ENCODE results near the gene INHA.

Gene INHA, protein sequence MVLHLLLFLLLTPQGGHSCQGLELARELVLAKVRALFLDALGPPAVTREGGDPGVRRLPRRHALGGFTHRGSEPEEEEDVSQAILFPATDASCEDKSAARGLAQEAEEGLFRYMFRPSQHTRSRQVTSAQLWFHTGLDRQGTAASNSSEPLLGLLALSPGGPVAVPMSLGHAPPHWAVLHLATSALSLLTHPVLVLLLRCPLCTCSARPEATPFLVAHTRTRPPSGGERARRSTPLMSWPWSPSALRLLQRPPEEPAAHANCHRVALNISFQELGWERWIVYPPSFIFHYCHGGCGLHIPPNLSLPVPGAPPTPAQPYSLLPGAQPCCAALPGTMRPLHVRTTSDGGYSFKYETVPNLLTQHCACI

DNA sequence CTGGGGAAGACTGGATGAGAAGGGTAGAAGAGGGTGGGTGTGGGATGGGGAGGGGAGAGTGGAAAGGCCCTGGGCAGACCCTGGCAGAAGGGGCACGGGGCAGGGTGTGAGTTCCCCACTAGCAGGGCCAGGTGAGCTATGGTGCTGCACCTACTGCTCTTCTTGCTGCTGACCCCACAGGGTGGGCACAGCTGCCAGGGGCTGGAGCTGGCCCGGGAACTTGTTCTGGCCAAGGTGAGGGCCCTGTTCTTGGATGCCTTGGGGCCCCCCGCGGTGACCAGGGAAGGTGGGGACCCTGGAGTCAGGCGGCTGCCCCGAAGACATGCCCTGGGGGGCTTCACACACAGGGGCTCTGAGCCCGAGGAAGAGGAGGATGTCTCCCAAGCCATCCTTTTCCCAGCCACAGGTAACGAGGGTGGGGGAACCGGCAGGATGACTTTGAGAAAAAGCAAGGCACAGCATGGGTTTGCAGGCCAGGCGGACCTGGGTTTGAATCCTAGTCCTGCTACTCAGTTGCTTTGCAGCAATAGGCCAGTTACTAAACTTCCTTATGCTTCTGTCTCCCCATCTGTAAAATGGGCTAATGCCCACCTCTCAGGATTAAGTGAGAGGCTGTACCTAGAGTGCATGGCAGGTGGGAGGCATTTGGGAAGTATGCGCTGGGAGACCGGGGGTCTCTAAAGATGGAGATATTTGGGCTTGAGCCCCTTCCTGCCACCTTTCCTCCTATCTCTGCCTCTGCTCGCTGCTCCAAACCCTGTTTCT, at the start of gene INHA:
Gene INHA, plus strand, starts transcription at position 74 of the 765 bp plus-strand sequence. Its CDS starts 65 bp downstream, at position 139.
- DNase-seq (ENCODE audit: low read depth, low spot score) = no peak

DNA sequence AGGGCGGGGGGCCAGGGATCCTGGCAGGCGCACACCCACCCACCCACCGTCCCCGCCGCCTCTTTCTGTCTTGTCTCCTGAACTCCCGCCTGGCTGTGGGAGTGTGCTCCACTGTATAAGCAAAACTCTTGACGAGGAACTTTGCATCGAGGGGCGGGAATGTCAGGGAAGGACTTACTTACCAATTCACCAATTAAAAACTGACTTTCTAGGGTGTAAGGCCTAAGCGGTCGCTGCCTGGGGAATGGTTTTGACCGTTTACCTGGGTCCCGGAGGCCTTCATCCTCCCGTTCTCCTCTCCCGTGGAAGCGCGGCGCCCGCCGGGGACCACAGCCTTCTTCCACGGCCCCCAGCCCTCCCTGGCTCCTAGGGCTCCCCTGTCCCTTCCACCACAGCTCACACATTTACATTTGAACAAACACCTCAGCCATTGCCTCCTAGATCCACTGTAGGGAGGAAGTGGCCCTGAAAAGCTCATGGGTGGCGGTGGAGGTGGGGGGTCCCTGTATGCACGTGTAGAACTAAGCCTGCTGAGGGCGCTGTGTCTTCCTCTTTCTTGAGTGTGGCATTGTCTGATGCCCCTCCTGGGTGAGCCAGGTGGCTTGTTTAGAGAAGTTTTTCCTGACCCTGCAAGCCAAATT, 49.0 kb upstream of the INHA start:
- DNase-seq (ENCODE audit: low read depth, low spot score) = no peak

DNA sequence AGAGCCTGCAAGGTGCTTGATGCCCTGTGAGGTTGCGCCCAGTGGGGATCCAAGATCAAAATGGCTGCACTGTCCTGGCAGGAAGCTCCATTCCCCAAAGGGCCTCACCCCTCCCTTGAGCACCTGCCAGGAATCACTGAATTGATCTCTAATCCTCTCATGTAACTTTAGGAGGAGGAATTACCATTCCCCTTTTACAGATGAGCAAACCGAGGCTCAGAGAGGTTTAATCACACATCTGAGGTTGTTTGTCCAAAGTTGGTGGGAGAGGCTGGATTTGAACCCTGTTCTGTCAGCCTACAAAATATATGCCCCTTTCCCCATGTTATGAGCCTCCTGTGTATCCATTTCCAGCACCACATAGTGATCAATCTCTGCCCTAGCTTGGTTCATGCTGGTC, 47.3 kb upstream of the INHA start:
- DNase-seq (ENCODE audit: low read depth, low spot score) = no peak

DNA sequence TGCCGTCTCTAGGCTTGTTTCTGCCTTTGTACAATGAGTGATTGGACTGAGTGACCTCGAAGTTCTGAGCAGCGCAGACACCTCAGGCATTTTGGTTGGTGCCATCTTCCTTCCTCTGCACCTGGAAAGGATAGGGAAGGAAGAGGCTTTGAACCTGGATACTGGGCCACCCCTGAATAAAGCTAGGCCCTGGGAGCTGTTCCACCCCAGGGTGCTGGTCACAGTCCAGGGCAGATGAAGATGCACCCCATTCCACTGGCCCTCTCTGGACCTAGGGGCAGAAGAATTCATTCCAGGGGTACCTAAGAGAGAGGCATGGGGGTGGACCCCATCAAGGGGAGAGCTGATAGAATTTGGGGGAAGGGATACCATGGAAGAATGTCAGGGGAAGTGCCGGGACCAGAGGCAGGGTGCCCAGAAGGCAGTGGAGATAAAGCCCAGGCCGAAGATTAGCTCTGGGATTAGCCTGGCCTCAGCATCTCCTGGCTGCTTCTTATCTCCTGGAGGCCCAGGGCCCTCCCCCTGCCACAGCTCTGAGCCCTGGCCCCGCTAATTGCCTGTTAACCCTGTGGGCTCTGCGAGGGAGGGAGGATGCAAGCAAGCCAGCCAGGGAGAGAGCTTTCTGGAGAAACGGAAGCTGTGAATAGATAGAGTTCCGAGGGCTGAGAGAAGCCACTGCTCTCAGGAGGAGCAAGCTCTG, 46.4 kb upstream of the INHA start:
- DNase-seq (ENCODE audit: low read depth, low spot score) = no peak

DNA sequence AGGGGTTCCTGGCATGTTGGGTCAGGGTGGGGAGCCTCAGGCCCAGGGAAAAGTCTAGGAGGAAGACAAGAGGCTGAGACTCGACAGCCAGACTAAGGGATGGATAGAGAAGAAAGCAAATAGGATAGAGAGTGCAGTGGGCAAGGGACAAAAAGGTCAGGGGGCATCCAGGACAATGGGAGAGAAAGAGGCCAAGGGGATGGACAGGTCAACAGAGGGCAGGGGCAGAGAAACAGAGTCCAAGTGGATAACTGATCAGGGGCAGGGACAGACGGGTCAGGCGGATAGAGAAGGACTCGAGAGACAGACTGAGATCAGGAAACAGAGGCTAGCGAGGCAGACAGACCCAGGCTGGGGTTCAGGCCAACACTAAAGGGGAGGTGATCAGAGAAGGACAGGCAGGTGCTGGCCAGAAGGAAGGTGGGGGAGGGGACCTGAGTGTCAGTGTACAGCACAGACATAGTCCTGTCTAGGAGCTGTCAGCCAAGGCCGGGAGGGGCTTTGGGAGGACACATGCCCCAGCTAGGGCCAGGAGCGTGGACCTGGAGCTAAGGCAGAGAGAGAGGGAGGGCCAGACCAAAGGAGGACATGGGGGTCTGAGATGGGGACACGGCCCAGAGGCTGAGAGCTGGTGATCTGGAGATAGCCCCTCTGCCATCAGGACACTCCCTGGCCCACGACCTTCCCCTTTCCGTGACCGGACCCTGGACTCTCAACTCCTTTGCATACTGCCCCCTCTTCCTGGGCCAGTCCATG, 45.6 kb upstream of the INHA start:
- DNase-seq (ENCODE audit: low read depth, low spot score) = no peak

DNA sequence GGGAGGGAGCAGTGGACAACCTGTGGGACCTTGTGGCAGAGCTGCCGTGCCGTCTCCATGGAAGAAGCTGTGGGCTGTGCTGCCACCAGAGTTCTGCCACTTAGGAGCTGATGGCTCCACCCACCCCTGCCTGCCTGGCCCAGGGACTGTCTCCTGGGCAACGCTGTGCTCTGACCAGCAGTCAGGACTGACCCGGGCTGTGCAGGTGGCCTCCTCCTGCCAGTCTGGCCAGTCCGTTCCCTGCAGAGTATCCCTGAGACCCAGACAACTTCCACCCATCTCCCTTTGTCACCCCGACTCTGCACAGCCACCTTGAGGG, 45.1 kb upstream of the INHA start:
- DNase-seq (ENCODE audit: low read depth, low spot score) = no peak

DNA sequence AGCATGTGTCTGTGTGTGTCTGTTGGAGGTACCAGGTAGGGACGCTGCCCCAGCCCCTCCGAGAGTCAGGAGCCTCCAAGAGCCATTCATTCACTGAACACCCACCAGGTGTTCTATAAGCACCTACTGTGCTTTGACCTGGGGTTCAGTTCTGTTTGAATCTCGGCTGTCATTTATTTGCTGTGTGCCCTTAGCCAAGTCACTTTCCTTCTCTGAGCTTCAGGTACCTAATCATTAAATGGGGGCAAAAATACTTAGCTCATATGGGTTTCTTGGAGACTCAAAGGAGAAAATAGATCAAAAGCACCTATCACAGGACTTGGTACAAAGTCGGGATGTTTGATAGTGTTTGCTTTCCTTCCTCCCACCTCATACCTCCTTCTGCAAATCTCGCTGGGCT, 44.6 kb upstream of the INHA start:
- no peak for DNase-seq (ENCODE audit: low read depth, low spot score)

DNA sequence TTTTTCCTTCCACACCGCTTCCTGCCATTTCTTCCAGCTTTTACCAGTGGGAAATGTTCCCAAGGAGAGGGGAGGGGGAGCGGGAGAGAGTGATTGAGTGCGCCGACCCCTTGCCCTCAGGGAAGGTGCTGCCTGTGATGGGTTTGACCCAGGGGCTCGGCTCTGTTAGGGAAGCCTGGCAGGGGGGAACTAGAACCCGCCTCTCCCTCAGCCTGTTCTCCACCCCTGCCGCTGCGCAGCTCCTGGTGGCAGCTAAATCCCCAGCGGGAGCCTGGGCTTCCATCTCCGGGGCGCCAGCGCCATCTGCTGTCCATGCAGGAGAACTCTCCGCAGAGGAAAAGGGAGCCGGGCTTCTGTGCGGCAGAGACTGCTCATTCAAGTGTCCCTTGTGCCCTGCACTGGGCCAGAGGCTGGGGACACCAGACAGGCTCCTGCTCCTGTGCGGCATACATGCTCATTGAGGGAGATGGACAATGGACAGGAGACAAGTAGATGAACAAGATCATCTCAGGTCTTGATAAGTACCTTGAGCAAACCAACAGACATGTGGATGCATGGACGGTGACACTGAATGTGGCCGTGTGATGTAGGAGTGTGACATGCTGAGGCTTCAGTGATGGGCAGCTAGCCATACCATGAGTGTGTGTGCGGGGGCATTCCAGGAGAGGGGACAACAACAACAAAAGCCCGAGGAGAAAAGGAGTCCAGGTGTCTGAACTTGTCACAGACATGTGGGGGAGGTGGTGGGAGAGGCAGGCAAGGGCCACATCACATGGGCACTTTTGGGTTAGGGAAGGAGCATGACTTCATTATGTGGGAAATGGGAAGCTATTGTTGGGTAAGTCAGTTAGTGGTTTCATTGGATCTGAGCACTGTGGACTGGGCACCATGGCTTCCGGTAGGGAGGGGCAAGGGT, 41.8 kb upstream of the INHA start:
- peak; percentile 66 for DNase-seq (ENCODE audit: low read depth, low spot score)

DNA sequence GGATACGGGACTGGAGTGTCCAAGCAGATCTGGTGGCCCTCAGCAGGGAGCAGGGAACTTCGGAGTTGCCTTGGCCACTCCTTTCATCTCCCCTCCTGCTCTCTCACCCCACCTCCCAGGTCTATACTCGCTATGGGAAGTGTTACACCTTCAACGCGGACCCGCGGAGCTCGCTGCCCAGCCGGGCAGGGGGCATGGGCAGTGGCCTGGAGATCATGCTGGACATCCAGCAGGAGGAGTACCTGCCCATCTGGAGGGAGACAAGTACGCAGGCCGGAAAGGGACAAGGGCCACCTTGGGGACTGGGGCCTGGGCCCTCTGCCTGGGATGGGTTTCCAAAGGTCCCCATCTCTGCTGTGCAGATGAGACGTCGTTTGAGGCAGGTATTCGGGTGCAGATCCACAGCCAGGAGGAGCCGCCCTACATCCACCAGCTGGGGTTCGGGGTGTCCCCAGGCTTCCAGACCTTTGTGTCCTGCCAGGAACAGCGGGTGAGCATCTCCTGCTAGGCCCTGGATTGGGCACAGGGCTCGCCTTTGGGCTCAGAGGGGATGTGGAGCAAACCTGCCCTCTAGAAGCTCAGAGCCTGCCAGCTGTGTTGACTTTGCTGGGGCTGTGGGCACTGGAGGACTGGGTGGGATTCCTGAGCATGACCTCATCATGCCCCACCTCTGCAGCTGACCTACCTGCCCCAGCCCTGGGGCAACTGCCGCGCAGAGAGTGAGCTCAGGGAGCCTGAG, 40.3 kb upstream of the INHA start:
- DNase-seq (ENCODE audit: low read depth, low spot score) = no peak

DNA sequence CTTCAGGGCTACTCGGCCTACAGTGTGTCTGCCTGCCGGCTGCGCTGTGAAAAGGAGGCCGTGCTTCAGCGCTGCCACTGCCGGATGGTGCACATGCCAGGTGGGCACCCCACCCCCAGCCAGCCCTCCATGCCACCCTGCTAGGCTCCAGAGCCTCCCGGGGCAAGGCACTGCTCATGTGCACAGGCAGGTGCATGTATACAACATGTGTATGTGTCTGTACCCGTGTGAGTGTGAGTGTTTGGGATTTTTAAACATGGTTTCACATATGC, 39.8 kb upstream of the INHA start:
- DNase-seq (ENCODE audit: low read depth, low spot score) = no peak

DNA sequence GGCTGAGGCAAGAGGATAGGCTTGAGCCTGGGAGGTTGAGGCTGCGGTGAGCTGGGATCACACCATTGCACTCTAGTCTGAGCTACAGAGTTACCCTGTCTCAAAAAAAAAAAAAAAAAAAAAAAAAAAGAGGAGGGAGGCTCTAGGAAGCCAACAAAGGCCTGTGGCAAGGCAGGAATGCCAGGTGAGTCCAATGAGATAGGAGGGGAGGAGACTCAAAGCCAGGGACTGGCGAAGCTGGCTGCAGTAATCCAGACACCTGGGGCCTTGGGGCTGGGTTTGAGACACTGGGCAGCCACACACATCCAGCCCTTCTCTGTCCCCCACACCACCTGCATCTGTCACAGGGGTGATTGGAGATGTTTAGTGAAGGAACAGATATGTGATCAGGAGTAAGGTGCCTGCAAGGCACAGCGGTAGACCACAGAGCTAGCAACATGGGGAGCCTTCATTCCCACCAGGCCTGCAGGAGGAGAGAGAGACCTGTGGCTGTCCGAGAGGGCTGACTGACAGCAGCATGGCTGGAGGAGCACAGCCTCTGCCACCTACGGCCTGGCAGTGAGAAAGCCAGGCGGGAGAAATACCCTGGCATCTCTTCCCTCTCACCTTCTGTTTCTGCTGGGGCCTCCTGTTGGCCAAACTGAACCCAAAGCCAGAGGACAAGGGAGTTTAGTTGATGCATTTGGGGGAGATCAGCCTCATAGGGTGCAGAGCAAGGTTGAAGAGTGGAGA, 38.0 kb upstream of the INHA start:
- DNase-seq (ENCODE audit: low read depth, low spot score) = no peak

DNA sequence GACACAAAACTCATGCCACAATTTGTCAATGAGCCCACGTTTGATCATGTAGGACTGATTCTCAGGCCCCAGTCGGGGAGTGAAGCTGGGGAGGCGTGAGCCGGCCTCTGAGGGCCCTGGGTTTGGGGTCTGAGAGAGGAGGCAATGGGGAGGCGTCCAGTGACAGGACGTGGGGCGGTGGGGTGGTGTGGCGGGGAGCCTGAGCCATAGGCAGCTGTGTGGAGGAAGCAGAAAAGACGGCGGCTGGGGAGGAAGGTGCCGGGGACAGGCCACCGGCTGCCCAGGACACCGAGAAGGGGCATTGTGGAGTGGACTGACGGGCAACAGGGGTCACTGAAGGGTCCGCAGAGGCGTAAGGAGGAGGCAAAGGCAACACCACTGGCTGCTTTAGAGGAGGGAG, 35.7 kb upstream of the INHA start:
- no peak for DNase-seq (ENCODE audit: low read depth, low spot score)

DNA sequence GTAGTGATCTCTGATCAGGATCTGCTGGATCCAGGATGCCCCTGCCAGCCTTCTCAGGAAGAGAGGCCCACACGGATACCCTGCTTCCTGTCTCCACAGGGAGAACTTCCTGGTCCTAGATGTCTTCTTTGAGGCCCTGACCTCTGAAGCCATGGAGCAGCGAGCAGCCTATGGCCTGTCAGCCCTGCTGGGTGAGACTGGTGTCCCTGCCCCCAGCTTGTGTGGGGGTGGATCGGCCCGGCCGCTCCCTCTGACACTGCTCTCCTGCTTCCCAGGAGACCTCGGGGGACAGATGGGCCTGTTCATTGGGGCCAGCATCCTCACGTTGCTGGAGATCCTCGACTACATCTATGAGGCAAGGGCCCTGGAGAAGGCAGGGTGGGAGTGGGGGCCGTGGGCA, 35.1 kb upstream of the INHA start:
- no peak for DNase-seq (ENCODE audit: low read depth, low spot score)

DNA sequence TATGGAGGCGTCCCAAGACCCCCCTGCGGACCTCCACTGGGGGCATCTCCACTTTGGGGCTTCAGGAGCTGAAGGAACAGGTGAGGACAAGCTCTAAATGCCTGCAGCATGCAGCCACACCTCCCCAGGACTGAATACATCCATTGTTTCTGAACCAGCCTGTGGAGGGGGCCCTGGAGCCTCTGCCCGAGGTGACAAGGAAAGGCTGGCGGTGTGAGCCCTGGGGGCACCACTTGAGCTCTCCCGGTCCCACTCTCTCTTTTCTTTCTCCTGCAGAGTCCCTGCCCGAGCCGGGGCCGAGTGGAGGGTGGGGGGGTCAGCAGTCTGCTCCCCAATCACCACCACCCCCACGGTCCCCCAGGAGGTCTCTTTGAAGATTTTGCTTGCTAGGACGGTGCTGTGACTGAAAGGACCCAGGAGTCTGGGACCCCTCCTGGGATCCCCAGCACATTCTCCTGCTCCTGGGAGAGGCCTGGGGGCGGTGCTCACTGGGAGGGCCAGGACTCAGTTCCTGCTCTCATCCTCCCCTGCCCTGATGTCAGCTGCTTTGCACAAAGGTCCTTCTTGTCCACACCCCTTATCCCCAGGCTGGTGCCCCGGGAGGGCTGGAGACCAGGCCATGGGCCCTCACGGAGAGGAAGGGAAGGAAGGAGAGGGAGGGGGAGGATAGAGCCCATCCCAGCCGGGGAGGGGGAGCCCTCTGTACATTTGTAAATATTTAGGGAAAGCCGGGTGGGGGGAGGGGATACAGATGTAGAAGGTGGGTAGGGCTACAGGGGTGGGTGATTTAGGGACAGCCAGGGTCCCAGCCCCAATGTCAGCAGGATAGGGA, 34.2 kb upstream of the INHA start:
- no peak for DNase-seq (ENCODE audit: low read depth, low spot score)

DNA sequence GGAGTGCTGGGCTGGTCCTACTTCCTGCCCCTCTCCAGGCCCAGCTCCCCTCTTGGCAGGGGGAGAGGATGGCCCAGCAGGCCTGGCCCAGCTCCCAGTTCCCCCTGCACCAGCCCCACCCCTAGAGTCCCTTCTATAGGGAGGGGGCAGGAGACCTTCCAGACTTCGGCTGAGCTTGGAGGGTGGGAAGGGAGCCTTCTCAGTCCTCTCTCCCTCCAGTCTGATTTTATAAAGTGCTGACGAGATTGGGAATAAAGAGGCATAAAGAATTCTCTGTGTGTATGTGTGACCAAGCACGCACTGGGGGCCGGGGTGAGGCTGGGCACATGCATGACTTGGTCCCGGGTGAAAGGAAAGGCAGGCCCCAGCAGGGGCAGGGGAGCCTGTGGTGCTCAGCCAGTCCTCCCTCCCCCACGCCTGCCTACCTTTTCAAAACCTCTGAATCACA, 33.6 kb upstream of the INHA start:
- DNase-seq (ENCODE audit: low read depth, low spot score) = no peak

DNA sequence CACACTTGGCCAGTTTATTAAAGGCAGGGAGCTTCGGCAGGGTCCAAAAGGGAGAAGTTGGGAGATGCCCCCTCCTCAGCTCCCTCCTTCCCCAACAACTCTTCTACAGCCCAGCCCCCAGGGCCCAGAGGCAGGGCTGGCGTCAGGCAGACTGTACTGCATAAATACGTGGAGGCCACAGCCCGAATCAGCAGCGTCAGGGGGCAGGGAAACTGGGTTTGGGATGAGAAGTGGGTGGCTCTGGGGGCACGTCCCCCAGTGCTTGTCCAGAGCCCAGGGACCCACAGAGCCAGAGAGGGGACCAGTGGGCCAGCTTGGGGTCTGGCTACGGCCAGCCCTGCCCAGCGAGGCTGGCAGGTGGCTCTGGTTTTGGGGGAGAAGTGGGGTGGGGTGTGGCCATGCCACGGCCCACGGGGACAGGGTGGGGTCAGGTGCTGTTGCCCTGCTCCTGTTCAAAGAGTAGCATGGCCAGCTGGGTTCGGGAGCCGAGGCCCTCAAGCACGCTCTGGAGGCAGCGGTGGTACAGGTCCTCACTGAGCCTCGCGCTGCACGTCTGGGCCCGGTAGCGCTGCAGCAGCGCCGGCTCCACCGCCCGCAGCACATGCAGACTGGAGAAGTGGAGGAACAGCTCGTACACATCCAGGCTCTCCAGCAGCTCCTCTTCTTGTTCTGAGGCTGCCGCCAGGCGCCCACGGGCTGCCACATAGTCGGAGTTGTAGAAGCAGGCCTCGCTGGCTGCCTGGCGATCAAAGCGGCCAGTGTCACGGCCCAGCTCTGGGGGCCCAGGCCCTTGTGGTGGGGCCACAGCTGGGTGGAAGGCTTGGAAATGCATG, 32.9 kb upstream of the INHA start:
- DNase-seq (ENCODE audit: low read depth, low spot score) = no peak

DNA sequence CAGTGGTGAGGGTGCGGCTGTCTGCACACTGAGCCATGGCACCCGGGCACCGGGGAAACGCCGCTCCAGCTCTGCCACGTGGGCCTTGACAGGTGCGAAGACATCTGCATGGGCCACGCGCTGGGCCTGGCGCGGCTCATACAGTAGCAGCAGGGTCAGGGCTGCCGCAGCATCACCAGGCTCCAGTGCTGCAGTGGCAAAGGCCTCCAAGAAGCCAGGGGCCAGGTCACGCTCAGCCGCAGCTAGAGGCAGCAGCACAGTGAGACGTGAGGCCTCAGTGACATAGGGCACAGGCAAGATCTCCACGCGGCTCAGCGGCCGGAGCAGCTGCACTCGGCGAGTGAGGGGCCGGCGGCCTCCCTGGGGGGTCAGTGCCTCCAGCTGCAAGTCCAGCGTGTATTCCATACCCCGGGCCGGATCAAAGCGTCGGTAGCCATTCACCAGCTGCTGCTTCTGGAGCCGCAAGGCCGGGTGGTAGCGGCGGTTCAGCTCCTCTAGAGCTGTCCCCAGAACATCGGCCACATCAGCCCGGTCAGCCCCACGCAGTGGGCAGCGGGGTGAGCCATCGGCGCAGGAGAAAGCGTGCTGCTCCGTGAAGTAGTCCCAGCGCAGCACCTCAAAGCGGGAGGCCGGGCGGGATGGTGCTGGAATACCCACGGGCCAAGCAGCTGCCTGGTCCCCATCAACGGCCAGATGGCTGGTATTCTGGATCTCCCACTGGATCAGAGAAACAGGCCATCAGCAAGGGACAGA, 32.0 kb upstream of the INHA start:
- DNase-seq (ENCODE audit: low read depth, low spot score) = no peak

All from activated CD4-positive, CD25-positive, alpha-beta regulatory T cell treated with anti-CD3 and anti-CD28 coated beads, Interleukin-2, amount 50 U/mL, for 16 hours (primary cell).